Measurements from ENCODE around the gene SPRY4. TPM values are rescaled to one million over a fixed set of nuclear protein-coding genes. Genes with fewer than 3 reads are reported as not detected.
A peak's percentile ranks its signal among the peaks of the same experiment; 100 is the strongest.

SPRY4 gene
- total RNA-seq, 1 donor from 2014 or later: 8.3 TPM

DNA sequence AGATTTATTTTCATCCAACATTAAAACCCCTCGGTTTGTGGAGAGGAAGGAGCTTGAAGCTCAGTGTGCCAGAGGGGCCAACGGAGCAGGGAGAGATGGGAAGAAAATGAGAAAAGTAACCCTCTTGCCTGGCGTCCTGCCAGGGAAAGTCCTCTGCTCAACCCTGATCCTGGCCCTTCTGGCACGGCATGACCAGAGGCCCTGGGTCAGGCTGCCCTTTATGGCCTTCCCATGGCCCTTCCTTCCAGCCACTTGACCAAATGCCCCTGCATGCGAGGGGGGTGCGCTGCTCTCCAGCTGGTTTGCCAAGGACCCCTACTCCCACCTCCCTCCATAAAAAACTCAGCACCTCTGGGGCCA lies 43.8 kb downstream of the SPRY4 start:
- H3K4me3 Mint-ChIP-seq (ENCODE audit: unreplicated experiment): no peak overlapping the region
- no peak for DNase-seq (ENCODE audit: low spot score)
- TF ChIP-seq, protein P1, sequence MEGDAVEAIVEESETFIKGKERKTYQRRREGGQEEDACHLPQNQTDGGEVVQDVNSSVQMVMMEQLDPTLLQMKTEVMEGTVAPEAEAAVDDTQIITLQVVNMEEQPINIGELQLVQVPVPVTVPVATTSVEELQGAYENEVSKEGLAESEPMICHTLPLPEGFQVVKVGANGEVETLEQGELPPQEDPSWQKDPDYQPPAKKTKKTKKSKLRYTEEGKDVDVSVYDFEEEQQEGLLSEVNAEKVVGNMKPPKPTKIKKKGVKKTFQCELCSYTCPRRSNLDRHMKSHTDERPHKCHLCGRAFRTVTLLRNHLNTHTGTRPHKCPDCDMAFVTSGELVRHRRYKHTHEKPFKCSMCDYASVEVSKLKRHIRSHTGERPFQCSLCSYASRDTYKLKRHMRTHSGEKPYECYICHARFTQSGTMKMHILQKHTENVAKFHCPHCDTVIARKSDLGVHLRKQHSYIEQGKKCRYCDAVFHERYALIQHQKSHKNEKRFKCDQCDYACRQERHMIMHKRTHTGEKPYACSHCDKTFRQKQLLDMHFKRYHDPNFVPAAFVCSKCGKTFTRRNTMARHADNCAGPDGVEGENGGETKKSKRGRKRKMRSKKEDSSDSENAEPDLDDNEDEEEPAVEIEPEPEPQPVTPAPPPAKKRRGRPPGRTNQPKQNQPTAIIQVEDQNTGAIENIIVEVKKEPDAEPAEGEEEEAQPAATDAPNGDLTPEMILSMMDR (IDR thresholded peaks at IDR 0.05): no peak
- H3K27ac Mint-ChIP-seq (ENCODE audit: unreplicated experiment): peak overlapping the region; percentile 89
- H3K4me1 Mint-ChIP-seq (ENCODE audit: low read depth): peaks cover 20% of the 10 kb centered on the region
- no peaks in the 10 kb centered on the region for H3K27me3 Mint-ChIP-seq (ENCODE audit: low read depth)
- no peaks in the 10 kb centered on the region for H3K36me3 Mint-ChIP-seq (ENCODE audit: low read depth)
- no peaks in the 10 kb centered on the region for H3K9me3 Mint-ChIP-seq (ENCODE audit: low read depth)

DNA sequence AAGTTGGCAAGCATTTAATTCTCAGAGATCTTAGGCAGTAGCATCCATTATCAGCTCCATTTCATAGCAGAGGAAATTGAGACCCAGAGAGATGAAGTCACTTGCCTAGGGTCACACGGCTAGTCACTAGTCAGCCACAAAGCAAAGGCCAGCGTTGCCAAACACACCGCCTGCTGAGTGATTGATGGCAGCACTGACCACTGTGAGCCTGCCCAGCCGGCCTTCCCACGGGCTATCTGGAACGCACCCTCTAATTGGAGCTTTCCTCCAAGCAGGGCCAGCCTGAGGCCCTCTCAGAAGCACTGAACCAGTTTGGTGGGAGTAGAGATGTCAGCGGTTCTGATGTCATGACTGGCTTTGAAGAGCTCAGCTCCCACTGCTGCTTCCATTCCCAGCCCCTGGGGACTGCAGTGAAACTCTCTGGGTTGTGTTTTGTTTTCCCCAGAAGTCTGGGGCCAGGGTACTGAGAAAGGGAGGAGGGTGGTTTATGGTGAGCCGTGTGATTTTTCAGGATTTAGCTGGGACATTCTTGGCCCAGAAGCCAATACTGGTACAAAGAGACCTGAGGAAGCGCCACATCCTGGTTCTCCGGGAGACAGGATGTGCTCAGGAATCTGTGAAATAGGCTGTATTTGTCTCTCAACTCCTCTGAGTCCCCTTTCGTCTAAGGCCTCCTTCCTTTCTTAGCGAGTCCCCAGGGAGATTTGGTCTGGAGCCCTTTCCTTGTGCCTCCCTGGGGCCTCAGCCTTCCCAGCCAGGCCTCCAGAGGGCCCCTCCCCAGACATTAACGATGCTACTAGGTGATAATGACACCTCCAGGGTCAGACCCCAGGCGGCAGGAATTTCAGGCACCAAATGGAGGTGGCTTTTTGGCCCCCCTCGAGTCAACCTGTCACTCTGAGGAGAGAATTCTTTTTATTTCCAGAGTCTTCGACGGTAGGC lies 44.5 kb downstream of the SPRY4 start:
- Mint-ChIP-seq H3K4me3 (ENCODE audit: unreplicated experiment) (no peak overlapping the region), H3K36me3 (ENCODE audit: low read depth) (no peaks in the 10 kb centered on the region), H3K4me1 (ENCODE audit: low read depth) (peaks cover 20% of the 10 kb centered on the region), H3K27me3 (ENCODE audit: low read depth) (no peaks in the 10 kb centered on the region), H3K27ac (ENCODE audit: unreplicated experiment) (peak overlapping the region; percentile 89), H3K9me3 (ENCODE audit: low read depth) (no peaks in the 10 kb centered on the region)
- TF ChIP-seq, protein P1 (IDR thresholded peaks at IDR 0.05): no peak
- DNase-seq (ENCODE audit: low spot score): no peak

DNA sequence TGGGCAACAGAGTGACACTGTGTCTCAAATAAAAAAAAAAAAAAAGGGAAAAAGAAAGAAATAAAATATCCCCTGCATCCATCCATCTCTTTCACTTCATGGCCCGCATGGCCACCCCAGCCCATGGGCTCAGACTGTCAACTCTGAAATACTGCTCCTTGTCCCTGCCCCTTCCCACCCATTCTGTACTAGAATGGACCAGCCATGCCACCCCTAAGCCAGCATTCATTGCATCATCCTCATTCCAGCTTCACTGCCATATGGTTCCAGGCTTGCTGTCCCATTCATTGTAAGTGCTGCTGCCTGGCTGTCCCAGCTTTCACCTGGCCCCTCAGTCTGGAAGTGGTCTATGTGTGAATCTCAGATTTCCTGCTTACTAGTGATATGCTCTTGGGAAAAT lies 46.2 kb downstream of the SPRY4 start:
- no peaks in the 10 kb centered on the region for H3K36me3 Mint-ChIP-seq (ENCODE audit: low read depth)
- TF ChIP-seq, protein P1 (IDR thresholded peaks at IDR 0.05): no peak
- no peak overlapping the region for H3K4me3 Mint-ChIP-seq (ENCODE audit: unreplicated experiment)
- no peaks in the 10 kb centered on the region for H3K9me3 Mint-ChIP-seq (ENCODE audit: low read depth)
- no peak overlapping the region for H3K27ac Mint-ChIP-seq (ENCODE audit: unreplicated experiment)
- DNase-seq (ENCODE audit: low spot score): no peak
- H3K27me3 Mint-ChIP-seq (ENCODE audit: low read depth): no peaks in the 10 kb centered on the region
- H3K4me1 Mint-ChIP-seq (ENCODE audit: low read depth): peaks cover 20% of the 10 kb centered on the region

DNA sequence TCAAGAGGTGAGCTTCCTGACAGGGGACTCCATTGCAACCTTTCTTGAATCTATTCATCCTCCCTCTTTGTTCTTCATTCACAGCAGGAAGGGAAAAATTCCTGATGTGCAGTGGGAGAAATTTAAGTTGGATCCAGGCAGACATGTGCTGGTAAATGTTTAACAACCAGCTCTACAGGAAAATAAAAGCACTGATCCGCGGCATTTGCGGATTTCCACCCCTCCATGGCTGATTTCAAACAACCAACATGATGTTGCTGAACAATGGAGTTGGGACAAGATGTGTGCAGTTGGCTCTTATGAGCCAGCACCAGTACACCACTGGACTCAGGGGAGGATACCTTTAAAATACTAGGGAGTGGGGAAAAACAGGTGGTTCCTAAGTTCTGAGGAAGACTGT lies 47.0 kb downstream of the SPRY4 start:
- TF ChIP-seq, protein P1 (IDR thresholded peaks at IDR 0.05): no peak
- H3K4me1 Mint-ChIP-seq (ENCODE audit: low read depth): peaks cover 20% of the 10 kb centered on the region
- H3K4me3 Mint-ChIP-seq (ENCODE audit: unreplicated experiment): no peak overlapping the region
- no peak overlapping the region for H3K27ac Mint-ChIP-seq (ENCODE audit: unreplicated experiment)
- no peaks in the 10 kb centered on the region for H3K27me3 Mint-ChIP-seq (ENCODE audit: low read depth)
- no peaks in the 10 kb centered on the region for H3K9me3 Mint-ChIP-seq (ENCODE audit: low read depth)
- no peak for DNase-seq (ENCODE audit: low spot score)
- H3K36me3 Mint-ChIP-seq (ENCODE audit: low read depth): no peaks in the 10 kb centered on the region

DNA sequence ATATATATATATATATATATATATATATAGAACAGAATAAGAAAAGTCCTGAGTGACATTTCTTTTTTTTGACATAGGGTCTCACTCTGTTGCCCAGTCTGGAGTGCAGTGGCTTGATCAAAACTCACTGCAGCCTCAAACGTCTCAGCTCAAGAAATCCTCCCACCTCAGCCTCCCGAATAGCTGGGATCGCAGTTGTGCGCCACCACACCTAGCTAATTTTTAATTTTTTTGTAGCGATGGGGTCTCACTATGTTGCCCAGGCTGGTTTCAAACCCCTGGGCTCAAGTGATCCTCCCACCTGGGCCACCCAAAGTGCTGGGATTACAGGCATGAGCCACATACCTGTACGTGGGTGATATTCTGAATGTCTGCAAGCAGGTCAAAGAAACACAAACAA lies 48.3 kb downstream of the SPRY4 start:
- Mint-ChIP-seq H3K9me3 (ENCODE audit: low read depth) (no peaks in the 10 kb centered on the region), H3K4me1 (ENCODE audit: low read depth) (peaks cover 20% of the 10 kb centered on the region), H3K27me3 (ENCODE audit: low read depth) (no peaks in the 10 kb centered on the region), H3K27ac (ENCODE audit: unreplicated experiment) (no peak overlapping the region), H3K4me3 (ENCODE audit: unreplicated experiment) (no peak overlapping the region), H3K36me3 (ENCODE audit: low read depth) (no peaks in the 10 kb centered on the region)
- no peak for DNase-seq (ENCODE audit: low spot score)
- TF ChIP-seq, protein P1 (IDR thresholded peaks at IDR 0.05): no peak

All from chondrocyte (in vitro differentiated cells).